Measurements from ENCODE around the gene CAPN15.

The CAPN15 gene

GRCh38 chr16:563072-563644 lies 35.6 kb downstream of the CAPN15 start:
- no peak overlapping the region for H3K4me3 ChIP-seq
- no peak for DNase-seq (ENCODE audit: low spot score in 2 of 2)
- H3K27me3 ChIP-seq (ENCODE audit: low read depth): peaks cover 37% of the 10 kb centered on the region
- H3K36me3 ChIP-seq (replicated peaks): no peaks in the 10 kb centered on the region
- in situ Hi-C loops (cut with MboI; ENCODE audit: low sequenced_read_pairs): no loop called here
- H3K9me3 ChIP-seq: no peaks in the 10 kb centered on the region
- H3K4me1 ChIP-seq: no peaks in the 10 kb centered on the region

GRCh38 chr16:564690-565418 lies 37.3 kb downstream of the CAPN15 start:
- no peak overlapping the region for H3K4me3 ChIP-seq
- DNase-seq (ENCODE audit: low spot score in 2 of 2): no peak
- H3K4me1 ChIP-seq: peaks cover 7% of the 10 kb centered on the region
- H3K9me3 ChIP-seq: no peaks in the 10 kb centered on the region
- H3K27me3 ChIP-seq (ENCODE audit: low read depth): peaks cover 20% of the 10 kb centered on the region
- H3K36me3 ChIP-seq (replicated peaks): no peaks in the 10 kb centered on the region
- in situ Hi-C loops (cut with MboI; ENCODE audit: low sequenced_read_pairs): no loop called here

GRCh38 chr16:565419-566330 lies 38.2 kb downstream of the CAPN15 start:
- in situ Hi-C loops (cut with MboI; ENCODE audit: low sequenced_read_pairs): no loop called here
- peaks cover 19% of the 10 kb centered on the region for H3K27me3 ChIP-seq (ENCODE audit: low read depth)
- DNase-seq (ENCODE audit: low spot score in 2 of 2): no peak
- H3K4me3 ChIP-seq: no peak overlapping the region
- H3K36me3 ChIP-seq (replicated peaks): no peaks in the 10 kb centered on the region
- peaks cover 7% of the 10 kb centered on the region for H3K4me1 ChIP-seq
- no peaks in the 10 kb centered on the region for H3K9me3 ChIP-seq

GRCh38 chr16:566475-567372 lies 39.2 kb downstream of the CAPN15 start, which contains the start of gene NHLRC4:
NHLRC4 (plus strand) TSS chr16:567005; CDS start chr16:568048, 1,043 bp downstream.
- Histone ChIP-seq H3K4me1 (peaks cover 7% of the 10 kb centered on the region), H3K4me3 (no peak within 1 kb of the TSS), H3K9me3 (no peaks in the 10 kb centered on the region), H3K36me3 (replicated peaks) (no peaks in the 10 kb centered on the region), H3K27me3 (ENCODE audit: low read depth) (peaks cover 9% of the 10 kb centered on the region)
- in situ Hi-C loops (cut with MboI; ENCODE audit: low sequenced_read_pairs): no loop called here
- peak; percentile 35 to 73 for DNase-seq (ENCODE audit: low spot score in 2 of 2)

GRCh38 chr16:567373-568256 lies 40.1 kb downstream of the CAPN15 start:
- Histone ChIP-seq H3K4me1 (peaks cover 7% of the 10 kb centered on the region), H3K27me3 (ENCODE audit: low read depth) (peaks cover under 1% of the 10 kb centered on the region), H3K4me3 (no peak overlapping the region), H3K36me3 (replicated peaks) (no peaks in the 10 kb centered on the region), H3K9me3 (no peaks in the 10 kb centered on the region)
- no peak for DNase-seq (ENCODE audit: low spot score in 2 of 2)
- in situ Hi-C loops (cut with MboI; ENCODE audit: low sequenced_read_pairs): no loop called here

- Histone ChIP-seq H3K27me3 (ENCODE audit: low read depth) (no peaks in the 10 kb centered on the region), H3K4me1 (peaks cover 7% of the 10 kb centered on the region), H3K4me3 (no peak overlapping the region; the same call in 1 of the 2 replicates), H3K9me3 (no peaks in the 10 kb centered on the region), H3K36me3 (replicated peaks) (no peaks in the 10 kb centered on the region)
- in situ Hi-C loops (cut with MboI; ENCODE audit: low sequenced_read_pairs): no loop called here
- no peak for DNase-seq (ENCODE audit: low spot score in 2 of 2)
Observed at GRCh38 chr16:568401-569258, 41.1 kb downstream of the CAPN15 start.

- DNase-seq (ENCODE audit: low spot score in 2 of 2): peak; percentile 48 to 85
- Histone ChIP-seq H3K4me1 (peaks cover 7% of the 10 kb centered on the region), H3K36me3 (replicated peaks) (peaks cover 4% of the 10 kb centered on the region), H3K4me3 (peak within 1 kb of the TSS; percentile 75), H3K27me3 (ENCODE audit: low read depth) (no peaks in the 10 kb centered on the region), H3K9me3 (no peaks in the 10 kb centered on the region)
- in situ Hi-C loops (cut with MboI; ENCODE audit: low sequenced_read_pairs): no loop called here
Observed at GRCh38 chr16:569445-570254, 42.1 kb downstream of the CAPN15 start, which contains the start of gene PIGQ. PIGQ (plus strand) TSS chr16:569968; CDS start chr16:574075, 4,107 bp downstream.

GRCh38 chr16:572865-573650 lies 45.5 kb downstream of the CAPN15 start:
- H3K4me3 ChIP-seq: no peak overlapping the region
- no peaks in the 10 kb centered on the region for H3K9me3 ChIP-seq
- H3K36me3 ChIP-seq (replicated peaks): peaks cover 10% of the 10 kb centered on the region
- H3K27me3 ChIP-seq (ENCODE audit: low read depth): no peaks in the 10 kb centered on the region
- peaks cover 7% of the 10 kb centered on the region for H3K4me1 ChIP-seq
- no peak for DNase-seq (ENCODE audit: low spot score in 2 of 2)
- in situ Hi-C loops (cut with MboI; ENCODE audit: low sequenced_read_pairs): no loop called here

GRCh38 chr16:574021-574760 lies 46.7 kb downstream of the CAPN15 start:
- no peaks in the 10 kb centered on the region for H3K27me3 ChIP-seq (ENCODE audit: low read depth)
- H3K4me1 ChIP-seq: peaks cover 2% of the 10 kb centered on the region
- no peaks in the 10 kb centered on the region for H3K9me3 ChIP-seq
- no peak for DNase-seq (ENCODE audit: low spot score in 2 of 2)
- peaks cover 10% of the 10 kb centered on the region for H3K36me3 ChIP-seq (replicated peaks)
- H3K4me3 ChIP-seq: no peak overlapping the region
- in situ Hi-C loops (cut with MboI; ENCODE audit: low sequenced_read_pairs): no loop called here

Data from HAP-1 (cell line).